Neural cell (in vitro differentiated cells): ENCODE results near the gene FN3K.

Experiments used
- CTCF ChIP-seq: fragments of 450-650 bp; IDR thresholded peaks from 2 replicates; pipeline ENCODE4 v1.5.1; 2014; ENCODE audit warnings: antibody characterized with exemption, mild to moderate bottlenecking, moderate library complexity; ENCODE audit not compliant: poor library complexity, severe bottlenecking
- EP300 ChIP-seq: fragments of 450-650 bp; conservative IDR thresholded peaks from 2 replicates; pipeline ENCODE4 v1.6.1; 2014; ENCODE audit warnings: antibody characterized with exemption, mild to moderate bottlenecking, moderate library complexity; ENCODE audit not compliant: poor library complexity, severe bottlenecking
- EZH2 ChIP-seq: fragments of 200-600, 300-800 bp; shearing (Covaris generic), sonication (generic); IDR thresholded peaks from 2 replicates; pipeline ENCODE4 v1.6.1; 2014; ENCODE audit warnings: antibody characterized with exemption, low read length, borderline replicate concordance, mild to moderate bottlenecking; ENCODE audit not compliant: insufficient read depth, poor library complexity, severe bottlenecking
- POLR2AphosphoS5 ChIP-seq: IDR thresholded peaks from 2 replicates; pipeline ENCODE4 v1.6.1; 2012
- SMC3 ChIP-seq: fragments of 450-650 bp; conservative IDR thresholded peaks from 2 replicates; pipeline ENCODE4 v1.6.1; 2014; ENCODE audit warnings: antibody characterized with exemption, mild to moderate bottlenecking, moderate library complexity; ENCODE audit not compliant: poor library complexity
- TF ChIP-seq, protein P1 (sequence below): IDR thresholded peaks from 2 replicates; pipeline ENCODE4 v1.6.1; 2012; ENCODE audit warnings: borderline replicate concordance

DNA sequence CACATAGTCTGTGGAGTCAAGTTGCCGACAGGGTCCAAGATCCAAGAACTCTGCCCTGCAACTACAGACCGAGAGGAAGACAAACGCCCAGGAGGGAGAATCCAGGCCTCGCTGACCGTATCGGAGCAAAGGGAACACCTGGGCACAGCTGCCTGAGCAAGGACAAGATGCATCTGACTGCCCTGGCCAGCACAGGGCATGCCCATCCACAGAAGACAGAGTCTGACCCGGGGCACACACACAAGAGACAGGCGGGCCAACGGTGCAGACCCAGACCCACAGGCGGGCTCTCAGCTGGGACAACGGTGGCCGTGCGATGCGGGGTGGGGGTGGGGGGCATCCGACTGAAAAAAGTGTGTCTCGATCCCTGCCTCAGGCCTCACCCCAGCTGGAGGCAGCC is 43.1 kb upstream of the FN3K start:
- TF ChIP-seq POLR2AphosphoS5, result no peak
- TF ChIP-seq CTCF, result no peak
- no peak for TF ChIP-seq EZH2
- TF ChIP-seq SMC3, result no peak
- no peak for TF ChIP-seq EP300
- TF ChIP-seq, protein P1, sequence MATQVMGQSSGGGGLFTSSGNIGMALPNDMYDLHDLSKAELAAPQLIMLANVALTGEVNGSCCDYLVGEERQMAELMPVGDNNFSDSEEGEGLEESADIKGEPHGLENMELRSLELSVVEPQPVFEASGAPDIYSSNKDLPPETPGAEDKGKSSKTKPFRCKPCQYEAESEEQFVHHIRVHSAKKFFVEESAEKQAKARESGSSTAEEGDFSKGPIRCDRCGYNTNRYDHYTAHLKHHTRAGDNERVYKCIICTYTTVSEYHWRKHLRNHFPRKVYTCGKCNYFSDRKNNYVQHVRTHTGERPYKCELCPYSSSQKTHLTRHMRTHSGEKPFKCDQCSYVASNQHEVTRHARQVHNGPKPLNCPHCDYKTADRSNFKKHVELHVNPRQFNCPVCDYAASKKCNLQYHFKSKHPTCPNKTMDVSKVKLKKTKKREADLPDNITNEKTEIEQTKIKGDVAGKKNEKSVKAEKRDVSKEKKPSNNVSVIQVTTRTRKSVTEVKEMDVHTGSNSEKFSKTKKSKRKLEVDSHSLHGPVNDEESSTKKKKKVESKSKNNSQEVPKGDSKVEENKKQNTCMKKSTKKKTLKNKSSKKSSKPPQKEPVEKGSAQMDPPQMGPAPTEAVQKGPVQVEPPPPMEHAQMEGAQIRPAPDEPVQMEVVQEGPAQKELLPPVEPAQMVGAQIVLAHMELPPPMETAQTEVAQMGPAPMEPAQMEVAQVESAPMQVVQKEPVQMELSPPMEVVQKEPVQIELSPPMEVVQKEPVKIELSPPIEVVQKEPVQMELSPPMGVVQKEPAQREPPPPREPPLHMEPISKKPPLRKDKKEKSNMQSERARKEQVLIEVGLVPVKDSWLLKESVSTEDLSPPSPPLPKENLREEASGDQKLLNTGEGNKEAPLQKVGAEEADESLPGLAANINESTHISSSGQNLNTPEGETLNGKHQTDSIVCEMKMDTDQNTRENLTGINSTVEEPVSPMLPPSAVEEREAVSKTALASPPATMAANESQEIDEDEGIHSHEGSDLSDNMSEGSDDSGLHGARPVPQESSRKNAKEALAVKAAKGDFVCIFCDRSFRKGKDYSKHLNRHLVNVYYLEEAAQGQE, result no peak
